Mesendoderm (in vitro differentiated cells): ENCODE results near the gene TRPM3.

Source experiments
- DNase-seq: peaks from one replicate; pipeline ENCODE4 v3.0.0; 2013
- H2AK5ac ChIP-seq: 2 replicates; pipeline ENCODE4 v1.6.1; 2013; ENCODE audit warnings: low read length, inconsistent platforms
- H2BK120ac ChIP-seq: 2 replicates; pipeline ENCODE4 v1.6.1; 2013; ENCODE audit warnings: low read depth, mild to moderate bottlenecking, low read length, moderate library complexity, mixed read lengths
- H2BK15ac ChIP-seq: replicated peaks from 2 replicates; pipeline ENCODE4 v1.6.1; 2013; ENCODE audit warnings: low read depth, mild to moderate bottlenecking, moderate library complexity
- H2BK5ac ChIP-seq: 2 replicates; pipeline ENCODE4 v1.6.1; 2013; ENCODE audit warnings: low read length, inconsistent platforms
- H3K18ac ChIP-seq: 2 replicates; pipeline ENCODE4 v1.6.1; 2013; ENCODE audit warnings: mild to moderate bottlenecking, low read length, mixed read lengths
- H3K23ac ChIP-seq: one replicate; pipeline ENCODE4 v1.6.1; 2013; ENCODE audit warnings: low read length
- H3K27ac ChIP-seq: 2 replicates; pipeline ENCODE4 v1.5.1; 2013; ENCODE audit warnings: low read depth, mild to moderate bottlenecking, inconsistent platforms, low read length, moderate library complexity
- H3K27me3 ChIP-seq: 2 replicates; pipeline ENCODE4 v1.6.1; 2013; ENCODE audit warnings: low read length, control low read depth, mild to moderate bottlenecking, inconsistent platforms; ENCODE audit not compliant: insufficient read depth, poor library complexity
- H3K36me3 ChIP-seq: 2 replicates; pipeline ENCODE4 v1.6.1; 2013; ENCODE audit warnings: low read length, inconsistent platforms; ENCODE audit not compliant: control insufficient read depth, insufficient read depth
- H3K4ac ChIP-seq: one replicate; pipeline ENCODE4 v1.6.1; 2013; ENCODE audit warnings: low read depth, mild to moderate bottlenecking, low read length, moderate library complexity
- H3K4me1 ChIP-seq: 2 replicates; pipeline ENCODE4 v1.6.1; 2013; ENCODE audit warnings: low read depth, low read length, inconsistent platforms; ENCODE audit not compliant: control insufficient read depth
- H3K4me2 ChIP-seq: 2 replicates; pipeline ENCODE4 v1.6.1; 2013; ENCODE audit warnings: low read length
- H3K4me3 ChIP-seq: 2 replicates; pipeline ENCODE4 v1.5.1; 2013; ENCODE audit warnings: mild to moderate bottlenecking, low read length
- H3K56ac ChIP-seq: one replicate; pipeline ENCODE4 v1.6.1; 2013; ENCODE audit warnings: low read length
- H3K79me1 ChIP-seq: 2 replicates; pipeline ENCODE4 v1.6.1; 2013; ENCODE audit warnings: low read length, inconsistent platforms
- H3K79me2 ChIP-seq: 2 replicates; pipeline ENCODE4 v1.6.1; 2013; ENCODE audit warnings: mild to moderate bottlenecking, low read length; ENCODE audit not compliant: control insufficient read depth, insufficient read depth
- H3K9ac ChIP-seq: 2 replicates; pipeline ENCODE4 v1.6.1; 2013; ENCODE audit warnings: low read length, inconsistent platforms
- H4K5ac ChIP-seq: one replicate; pipeline ENCODE4 v1.6.1; 2013; ENCODE audit warnings: low read length
- H4K8ac ChIP-seq: one replicate; pipeline ENCODE4 v1.6.1; 2013; ENCODE audit warnings: low read depth, mild to moderate bottlenecking, control low read depth, low read length, moderate library complexity
- WGBS: extraction: QIAGEN DNeasy Blood & Tissue Kit; methylation state at CpG from one replicate; pipeline ENCODE4 v1.1.7; 2013; ENCODE audit warnings: low lambda C conversion rate, missing lambda C conversion rate; ENCODE audit not compliant: insufficient coverage; ENCODE audit errors: extremely low coverage; 5-methylcytosine and 5-hydroxymethylcytosine counted together

Gene TRPM3

DNA sequence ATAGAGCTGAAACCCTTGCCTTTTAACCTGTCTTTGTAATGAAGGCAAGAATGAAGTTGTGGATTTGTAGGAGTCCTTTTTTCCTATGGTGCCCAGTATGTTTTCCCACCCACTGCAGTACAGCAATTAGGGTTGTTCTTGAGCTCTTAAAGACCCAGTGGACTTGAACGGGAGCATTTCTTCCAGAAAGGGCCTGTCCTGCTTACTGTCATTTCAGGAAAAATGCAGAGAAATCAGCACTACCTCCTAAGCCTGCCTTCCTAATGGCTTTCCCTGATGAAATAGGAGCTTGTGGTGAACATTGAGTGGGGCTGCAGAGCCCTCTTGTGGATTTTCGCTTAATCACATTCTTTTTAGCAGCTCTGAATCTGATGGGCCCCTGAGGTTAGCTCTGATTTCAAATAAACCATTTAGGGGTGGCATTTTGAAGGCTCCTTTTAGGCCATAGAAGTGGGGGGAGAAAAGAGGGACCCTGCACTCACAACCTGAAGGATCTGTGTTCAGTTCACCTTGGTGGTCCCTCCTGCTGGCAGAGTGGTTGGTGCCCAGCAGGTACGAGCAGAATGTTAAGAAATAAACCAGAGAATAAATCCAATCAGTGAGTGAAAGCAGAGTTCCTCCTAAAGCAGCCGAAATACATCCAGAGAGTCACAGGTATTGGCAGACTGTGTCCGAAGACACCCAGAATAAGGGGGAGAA, 519.0 kb downstream of the TRPM3 start:
- no peaks in the 10 kb centered on the region for H3K79me1 ChIP-seq
- H3K4me3 ChIP-seq = no peak overlapping the region
- H3K4me1 ChIP-seq = no peaks in the 10 kb centered on the region
- no peak overlapping the region for H3K4ac ChIP-seq
- H3K4me2 ChIP-seq = no peak overlapping the region
- no peak overlapping the region for H3K56ac ChIP-seq
- peak; percentile 84 for DNase-seq
- no peak overlapping the region for H2BK120ac ChIP-seq
- no peaks in the 10 kb centered on the region for H3K36me3 ChIP-seq
- no peak overlapping the region for H3K9ac ChIP-seq
- no peak overlapping the region for H4K8ac ChIP-seq
- H2AK5ac ChIP-seq = no peak overlapping the region
- no CpG with 5 or more reads among the region's 5 CpGs for WGBS
- H3K27ac ChIP-seq = no peak overlapping the region
- H2BK15ac ChIP-seq = no peak overlapping the region
- H2BK5ac ChIP-seq = no peak overlapping the region
- no peaks in the 10 kb centered on the region for H3K79me2 ChIP-seq
- H3K23ac ChIP-seq = no peak overlapping the region
- H4K5ac ChIP-seq = no peak overlapping the region
- H3K18ac ChIP-seq = no peak overlapping the region
- H3K27me3 ChIP-seq = no peaks in the 10 kb centered on the region

DNA sequence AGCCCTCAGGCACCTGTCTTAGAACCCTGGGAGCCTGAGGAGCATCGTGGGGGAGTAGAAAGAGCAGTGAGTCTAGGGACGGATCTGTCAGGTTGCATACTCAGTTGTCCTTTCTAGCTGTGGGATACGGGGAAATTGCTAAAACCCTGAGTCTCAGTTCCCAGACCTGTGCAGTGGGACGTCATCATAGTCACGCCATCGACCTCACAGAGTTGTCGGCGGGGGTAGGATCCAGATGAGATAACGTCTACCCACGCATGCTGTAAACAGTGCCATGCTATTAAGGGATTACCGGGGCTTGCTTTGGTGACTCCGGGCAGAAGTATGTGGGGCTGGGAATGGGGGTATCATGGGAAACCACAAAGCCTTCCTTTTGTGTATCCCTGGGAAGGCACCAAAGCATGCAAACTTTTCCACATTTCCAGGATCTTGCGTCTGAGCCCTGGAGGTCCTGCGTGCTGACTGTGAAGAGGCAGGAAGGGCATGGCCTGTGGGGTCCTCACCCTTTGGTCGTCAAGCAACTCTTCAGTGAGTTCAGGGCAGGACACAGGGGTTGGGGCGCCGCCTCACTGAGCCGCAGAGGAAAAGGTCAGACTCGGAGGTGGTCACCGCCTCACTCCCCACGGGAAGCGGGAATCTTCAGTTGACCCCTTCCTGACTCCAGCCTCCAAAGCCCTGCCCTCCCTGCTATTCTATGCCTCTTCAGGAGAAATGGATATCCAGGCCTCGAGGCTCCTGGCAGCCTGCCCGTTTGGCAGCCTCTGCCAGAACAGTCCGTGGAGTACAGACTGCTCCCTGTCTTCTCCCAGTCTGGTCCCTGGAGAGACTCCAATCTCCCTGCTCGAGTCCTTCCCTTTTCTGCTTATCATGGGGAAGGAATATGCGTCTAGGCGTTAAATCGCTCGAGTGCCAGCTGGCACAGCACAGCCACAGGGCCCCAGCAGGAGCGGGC, 520.1 kb downstream of the TRPM3 start:
- no peak overlapping the region for H2BK5ac ChIP-seq
- H2BK120ac ChIP-seq = no peak overlapping the region
- H2AK5ac ChIP-seq = no peak overlapping the region
- H3K27me3 ChIP-seq = no peaks in the 10 kb centered on the region
- H3K27ac ChIP-seq = no peak overlapping the region
- H3K4me2 ChIP-seq = no peak overlapping the region
- no peaks in the 10 kb centered on the region for H3K79me1 ChIP-seq
- no peak overlapping the region for H3K18ac ChIP-seq
- no peaks in the 10 kb centered on the region for H3K79me2 ChIP-seq
- no peak overlapping the region for H3K9ac ChIP-seq
- no peak overlapping the region for H3K4ac ChIP-seq
- no peak overlapping the region for H4K8ac ChIP-seq
- WGBS = no CpG with 5 or more reads among the region's 31 CpGs
- H4K5ac ChIP-seq = no peak overlapping the region
- DNase-seq = no peak
- H3K36me3 ChIP-seq = no peaks in the 10 kb centered on the region
- no peak overlapping the region for H3K23ac ChIP-seq
- H3K56ac ChIP-seq = peak overlapping the region; percentile 49
- no peak overlapping the region for H2BK15ac ChIP-seq
- H3K4me3 ChIP-seq = no peak overlapping the region
- H3K4me1 ChIP-seq = no peaks in the 10 kb centered on the region

DNA sequence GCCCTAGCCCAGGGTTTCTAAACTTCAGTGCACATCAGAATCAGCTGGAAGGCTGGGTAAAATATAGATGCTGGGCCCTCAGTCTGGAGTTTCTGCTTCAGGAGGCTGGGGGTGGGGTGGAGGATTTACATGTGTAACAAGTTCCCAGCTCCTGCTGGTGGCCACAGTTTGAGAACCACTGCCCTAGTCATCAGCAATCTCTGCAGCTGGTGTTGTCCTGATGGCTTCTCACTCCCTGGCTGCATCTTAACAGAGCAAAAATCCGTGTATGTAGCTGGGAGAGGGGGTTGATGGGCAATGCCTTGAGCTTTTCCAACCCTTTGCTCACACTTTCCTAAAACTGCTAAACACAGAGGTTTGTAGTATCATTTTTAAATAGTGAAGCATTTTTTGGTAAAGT, 520.9 kb downstream of the TRPM3 start:
- Histone ChIP-seq H3K9ac (no peak overlapping the region), H3K4me1 (no peaks in the 10 kb centered on the region), H3K56ac (no peak overlapping the region), H3K4ac (no peak overlapping the region), H2BK15ac (no peak overlapping the region), H3K79me1 (no peaks in the 10 kb centered on the region), H3K4me2 (no peak overlapping the region), H4K8ac (no peak overlapping the region), H2AK5ac (no peak overlapping the region), H3K18ac (no peak overlapping the region), H3K79me2 (no peaks in the 10 kb centered on the region), H2BK120ac (no peak overlapping the region), H3K4me3 (no peak overlapping the region), H2BK5ac (no peak overlapping the region), H3K27ac (no peak overlapping the region), H3K36me3 (no peaks in the 10 kb centered on the region), H3K23ac (no peak overlapping the region), H4K5ac (no peak overlapping the region), H3K27me3 (no peaks in the 10 kb centered on the region)
- DNase-seq = peak; percentile 34
- no CpG with 5 or more reads among the region's 1 CpG for WGBS

DNA sequence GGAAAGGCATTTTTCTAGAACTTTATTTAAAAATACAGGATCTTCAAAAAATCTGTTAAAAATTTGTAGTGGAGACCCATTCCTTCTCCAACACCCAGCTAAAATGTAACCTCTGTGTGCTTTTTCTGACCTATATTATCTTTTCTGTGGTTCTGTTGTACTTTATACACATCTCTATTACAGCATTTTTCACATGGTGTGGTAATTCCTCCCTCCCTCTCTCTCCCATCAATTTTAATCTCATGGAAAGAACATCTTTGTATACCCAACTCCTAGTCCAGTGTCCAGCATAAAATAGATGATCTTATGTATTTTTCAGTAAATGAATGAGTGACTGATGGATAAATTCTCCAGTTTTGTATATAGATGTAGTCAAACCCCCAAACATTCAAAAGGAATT, 523.5 kb downstream of the TRPM3 start:
- Histone ChIP-seq H3K4me2 (no peak overlapping the region), H2BK15ac (no peak overlapping the region), H3K4me3 (no peak overlapping the region), H3K18ac (no peak overlapping the region), H3K9ac (no peak overlapping the region), H3K27me3 (no peaks in the 10 kb centered on the region), H3K27ac (no peak overlapping the region), H2BK120ac (no peak overlapping the region), H3K79me2 (no peaks in the 10 kb centered on the region), H3K4ac (no peak overlapping the region), H3K36me3 (no peaks in the 10 kb centered on the region), H3K23ac (no peak overlapping the region), H3K79me1 (no peaks in the 10 kb centered on the region), H4K8ac (no peak overlapping the region), H2AK5ac (no peak overlapping the region), H2BK5ac (no peak overlapping the region), H3K4me1 (no peaks in the 10 kb centered on the region), H4K5ac (no peak overlapping the region), H3K56ac (no peak overlapping the region)
- DNase-seq = no peak

DNA sequence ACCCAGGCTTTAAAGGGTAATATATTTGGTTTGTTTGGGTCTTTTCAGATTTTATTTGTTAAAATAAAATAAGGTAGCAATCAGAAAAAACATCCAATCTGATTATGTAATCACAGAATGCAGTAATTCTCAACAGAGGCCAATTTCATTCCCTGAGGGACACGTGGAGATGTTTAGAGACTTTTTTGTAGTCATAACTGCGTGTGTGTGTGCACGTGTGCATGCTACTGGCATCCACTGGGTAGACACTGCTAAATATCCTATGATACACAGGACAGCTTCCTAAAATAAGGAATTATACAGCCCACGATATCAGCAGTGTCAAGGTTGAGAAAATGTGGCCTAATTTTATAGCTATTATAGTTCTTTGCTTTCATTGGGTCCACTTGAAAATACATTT, 526.2 kb downstream of the TRPM3 start:
- Histone ChIP-seq H3K4ac (no peak overlapping the region), H3K9ac (no peak overlapping the region), H3K4me2 (no peak overlapping the region), H3K23ac (no peak overlapping the region), H2BK15ac (no peak overlapping the region), H3K56ac (no peak overlapping the region), H3K27ac (no peak overlapping the region), H3K4me1 (no peaks in the 10 kb centered on the region), H3K27me3 (no peaks in the 10 kb centered on the region), H3K79me1 (no peaks in the 10 kb centered on the region), H3K4me3 (no peak overlapping the region), H2BK5ac (no peak overlapping the region), H3K79me2 (no peaks in the 10 kb centered on the region), H3K18ac (no peak overlapping the region), H4K5ac (no peak overlapping the region), H3K36me3 (no peaks in the 10 kb centered on the region), H4K8ac (no peak overlapping the region), H2AK5ac (no peak overlapping the region), H2BK120ac (no peak overlapping the region)
- DNase-seq = no peak
- WGBS = no CpG with 5 or more reads among the region's 4 CpGs
